Measurements from ENCODE around the gene SUB1. TPM values are rescaled to one million over a fixed set of nuclear protein-coding genes. Genes with fewer than 3 reads are reported as not detected.
"Not testable (repeated sequence)": the region's sequence is repeated elsewhere in the genome, so short reads cannot be mapped to it uniquely, and the experiment has no call there.

SUB1 gene
- total RNA-seq, 2 donors from 2014 or later: 135 to 190 TPM

GRCh38 chr5:32565145-32565544, 20.2 kb upstream of the SUB1 start:
- 71% methylated on average over 1 of the region's 1 CpG for WGBS
- intact Hi-C loops (cut with DNase I): no loop called here
- H3K27ac ChIP-seq: no peak overlapping the region
- H3K4me1 ChIP-seq (replicated peaks): no peaks in the 10 kb centered on the region
- H3K4me3 ChIP-seq: no peak overlapping the region
- H3K9me3 ChIP-seq: no peaks in the 10 kb centered on the region
- DNase-seq (ENCODE audit: low spot score): no peak
- TF ChIP-seq, protein P1, sequence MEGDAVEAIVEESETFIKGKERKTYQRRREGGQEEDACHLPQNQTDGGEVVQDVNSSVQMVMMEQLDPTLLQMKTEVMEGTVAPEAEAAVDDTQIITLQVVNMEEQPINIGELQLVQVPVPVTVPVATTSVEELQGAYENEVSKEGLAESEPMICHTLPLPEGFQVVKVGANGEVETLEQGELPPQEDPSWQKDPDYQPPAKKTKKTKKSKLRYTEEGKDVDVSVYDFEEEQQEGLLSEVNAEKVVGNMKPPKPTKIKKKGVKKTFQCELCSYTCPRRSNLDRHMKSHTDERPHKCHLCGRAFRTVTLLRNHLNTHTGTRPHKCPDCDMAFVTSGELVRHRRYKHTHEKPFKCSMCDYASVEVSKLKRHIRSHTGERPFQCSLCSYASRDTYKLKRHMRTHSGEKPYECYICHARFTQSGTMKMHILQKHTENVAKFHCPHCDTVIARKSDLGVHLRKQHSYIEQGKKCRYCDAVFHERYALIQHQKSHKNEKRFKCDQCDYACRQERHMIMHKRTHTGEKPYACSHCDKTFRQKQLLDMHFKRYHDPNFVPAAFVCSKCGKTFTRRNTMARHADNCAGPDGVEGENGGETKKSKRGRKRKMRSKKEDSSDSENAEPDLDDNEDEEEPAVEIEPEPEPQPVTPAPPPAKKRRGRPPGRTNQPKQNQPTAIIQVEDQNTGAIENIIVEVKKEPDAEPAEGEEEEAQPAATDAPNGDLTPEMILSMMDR (IDR thresholded peaks at IDR 0.05): no peak
- TF ChIP-seq POLR2A (IDR thresholded peaks at IDR 0.05) (no peak), POLR2AphosphoS5 (IDR thresholded peaks at IDR 0.05) (no peak)
- H3K36me3 ChIP-seq: no peaks in the 10 kb centered on the region
- no peaks in the 10 kb centered on the region for H3K27me3 ChIP-seq (replicated peaks; ENCODE audit: insufficient read depth)

DNA sequence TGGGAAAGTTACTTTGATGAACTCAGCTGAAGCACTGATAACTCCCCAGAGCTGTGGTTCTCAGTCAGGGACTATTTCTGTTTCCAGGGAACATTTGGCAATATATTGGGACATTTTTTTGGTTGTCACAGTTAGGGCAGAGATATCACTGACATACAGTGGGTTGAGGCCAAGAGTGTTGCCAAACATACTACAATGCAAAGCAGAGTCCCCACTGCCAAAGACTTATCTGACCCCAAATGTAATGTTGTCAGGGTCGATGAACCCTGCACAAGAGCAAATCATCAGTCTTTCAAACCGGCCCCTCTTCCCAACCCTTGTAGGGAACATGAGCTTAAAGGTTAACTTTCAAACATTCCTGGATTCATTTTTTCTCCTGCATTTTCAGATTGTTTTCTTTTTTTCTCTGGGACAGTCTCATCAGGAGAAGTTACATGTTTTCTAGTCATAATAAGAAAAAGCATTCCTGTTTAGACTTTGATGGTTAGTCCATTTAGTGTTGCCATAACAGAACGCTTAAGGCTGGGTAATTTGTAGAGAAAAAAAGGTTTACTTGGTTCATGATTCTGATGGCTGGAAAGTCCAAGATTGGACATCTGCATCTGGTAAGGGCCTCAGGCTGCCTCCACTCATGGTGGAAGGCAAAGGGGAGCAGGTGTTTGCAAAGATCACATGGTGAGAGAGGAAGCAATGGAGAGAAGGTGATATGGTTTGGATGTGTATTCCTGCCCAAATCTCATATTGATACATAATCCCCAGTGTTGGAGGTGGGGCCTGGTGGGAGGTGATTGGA, 18.8 kb upstream of the SUB1 start:
- no peak overlapping the region for H3K27ac ChIP-seq
- H3K4me1 ChIP-seq (replicated peaks): no peaks in the 10 kb centered on the region
- H3K9me3 ChIP-seq: no peaks in the 10 kb centered on the region
- no peak for DNase-seq (ENCODE audit: low spot score)
- no peaks in the 10 kb centered on the region for H3K36me3 ChIP-seq
- TF ChIP-seq, protein P1 (IDR thresholded peaks at IDR 0.05): no peak
- TF ChIP-seq POLR2A (IDR thresholded peaks at IDR 0.05) (no peak), POLR2AphosphoS5 (IDR thresholded peaks at IDR 0.05) (no peak)
- H3K4me3 ChIP-seq: no peak overlapping the region
- no peaks in the 10 kb centered on the region for H3K27me3 ChIP-seq (replicated peaks; ENCODE audit: insufficient read depth)
- 90% methylated on average over 3 of the region's 3 CpGs for WGBS
- intact Hi-C loops (cut with DNase I): no loop called here

- WGBS: 91% methylated on average over 1 of the region's 1 CpG
- TF ChIP-seq, protein P1 (IDR thresholded peaks at IDR 0.05): no peak
- TF ChIP-seq POLR2A (IDR thresholded peaks at IDR 0.05) (no peak), POLR2AphosphoS5 (IDR thresholded peaks at IDR 0.05) (no peak)
- no peak for DNase-seq (ENCODE audit: low spot score)
- Histone ChIP-seq H3K27me3 (replicated peaks; ENCODE audit: insufficient read depth) (no peaks in the 10 kb centered on the region), H3K36me3 (no peaks in the 10 kb centered on the region), H3K9me3 (no peaks in the 10 kb centered on the region), H3K4me1 (replicated peaks) (no peaks in the 10 kb centered on the region), H3K27ac (no peak overlapping the region), H3K4me3 (no peak overlapping the region)
- intact Hi-C loops (cut with DNase I): no loop called here
These were observed 14.2 kb upstream of the SUB1 start for GRCh38 chr5:32571128-32571527.

GRCh38 chr5:32572778-32573480, 12.4 kb upstream of the SUB1 start:
- 34% methylated on average over 8 of the region's 8 CpGs for WGBS
- TF ChIP-seq POLR2AphosphoS5 (IDR thresholded peaks at IDR 0.05) (no peak), POLR2A (IDR thresholded peaks at IDR 0.05) (no peak)
- TF ChIP-seq, protein P1 (IDR thresholded peaks at IDR 0.05): no peak
- Histone ChIP-seq H3K27me3 (replicated peaks; ENCODE audit: insufficient read depth) (no peaks in the 10 kb centered on the region), H3K36me3 (no peaks in the 10 kb centered on the region), H3K4me1 (replicated peaks) (no peaks in the 10 kb centered on the region), H3K4me3 (no peak overlapping the region), H3K9me3 (no peaks in the 10 kb centered on the region), H3K27ac (no peak overlapping the region)
- DNase-seq (ENCODE audit: low spot score): no peak
- intact Hi-C loops (cut with DNase I): no loop called here

DNA sequence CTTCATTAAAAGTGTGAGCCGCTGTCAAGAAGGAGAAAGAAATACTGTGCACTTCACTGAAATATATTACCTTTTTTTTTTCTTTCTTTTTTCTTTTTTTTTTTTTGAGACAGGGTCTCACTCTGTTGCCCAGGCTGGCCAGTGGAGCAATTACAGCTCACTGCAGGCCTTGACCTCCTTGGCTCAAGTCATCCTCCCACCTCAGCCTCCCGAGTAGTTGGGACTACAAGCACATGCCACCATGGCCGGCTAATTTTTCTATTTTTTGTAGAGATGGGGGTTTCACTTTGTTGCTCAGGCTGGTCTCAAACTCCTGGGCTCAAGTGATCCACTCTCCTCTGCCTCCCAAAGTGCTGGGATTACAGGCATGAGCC, 11.9 kb upstream of the SUB1 start:
- H3K27me3 ChIP-seq (replicated peaks; ENCODE audit: insufficient read depth); H3K36me3 ChIP-seq; H3K27ac ChIP-seq; H3K4me3 ChIP-seq; H3K9me3 ChIP-seq; H3K4me1 ChIP-seq (replicated peaks); DNase-seq (ENCODE audit: low spot score); intact Hi-C loops (cut with DNase I): not testable (repeated sequence)
- WGBS: 67% methylated on average over 3 of the region's 3 CpGs

Measured in prostate gland (tissue), 2 donors.